WTC11 (cell line): ENCODE results near the gene EPGN. TPM values are rescaled to one million over a fixed set of nuclear protein-coding genes. Genes with fewer than 3 reads are reported as not detected.
A peak's percentile ranks its signal among the peaks of the same experiment; 100 is the strongest.

Source experiments
- ATAC-seq: fragments of 200-7000 bp; cut with Tn5 transposase; 2 replicates; pipeline ENCODE4 v1.10.0; 2021; ENCODE audit warnings: mild to moderate bottlenecking, moderate library complexity
- Bru-seq: library from RNA; stranded (reverse); fragments of 400-500 nt; gene quantifications from one replicate; lab custom pipeline; 2021; lab: Mats Ljungman, UMichigan
- CTCF ChIA-PET: fragments of 300-600 bp; sonication (Branson Sonifier 250); formaldehyde crosslinking; loops from one replicate; lab custom pipeline; 2021; ENCODE audit warnings: antibody characterized with exemption; lab: Charles Lee
- POLR2A ChIA-PET: fragments of 350-600 bp; sonication (Branson Sonifier 250); formaldehyde crosslinking; loops from one replicate; lab custom pipeline; 2021; ENCODE audit warnings: antibody characterized with exemption; lab: Charles Lee
- DNase-seq: peaks from one replicate; pipeline ENCODE4 v3.0.0; 2021; ENCODE audit warnings: low spot score
- H3K27ac Mint-ChIP-seq: 2 replicates; pipeline ENCODE4 v1.8.0; 2021; ENCODE audit warnings: mixed read lengths
- H3K27me3 Mint-ChIP-seq: 2 replicates; pipeline ENCODE4 v1.8.0; 2021; ENCODE audit warnings: low read depth, mild to moderate bottlenecking, moderate library complexity, mixed read lengths
- H3K36me3 Mint-ChIP-seq: 2 replicates; pipeline ENCODE4 v1.8.0; 2021; ENCODE audit warnings: mixed read lengths
- H3K4me1 Mint-ChIP-seq: 2 replicates; pipeline ENCODE4 v1.8.0; 2022; ENCODE audit warnings: mixed read lengths
- H3K4me3 Mint-ChIP-seq: 2 replicates; pipeline ENCODE4 v1.8.0; 2021; ENCODE audit warnings: mild to moderate bottlenecking, moderate library complexity, mixed read lengths
- H3K9me3 Mint-ChIP-seq: 2 replicates; pipeline ENCODE4 v1.8.0; 2021; ENCODE audit warnings: mixed read lengths
- E2F5 ChIP-seq: sonication (generic); formaldehyde crosslinking; IDR thresholded peaks from 2 replicates; pipeline ENCODE4 v1.8.1; 2022; ENCODE audit warnings: mild to moderate bottlenecking, moderate library complexity, missing genetic modification reagents
- ETV6 ChIP-seq: sonication (generic); formaldehyde crosslinking; IDR thresholded peaks from 2 replicates; pipeline ENCODE4 v1.8.1; 2022; ENCODE audit warnings: mild to moderate bottlenecking, missing genetic modification reagents
- FOXP4 ChIP-seq: sonication (generic); formaldehyde crosslinking; IDR thresholded peaks from 2 replicates; pipeline ENCODE4 v1.8.0; 2022; ENCODE audit warnings: mild to moderate bottlenecking, missing genetic modification reagents
- GRHL2 ChIP-seq: fragments of 250-450 bp; sonication (Bioruptor Pico); IDR thresholded peaks from 2 replicates; pipeline ENCODE4 v1.8.0; 2022; ENCODE audit warnings: mild to moderate bottlenecking, moderate library complexity; ENCODE audit not compliant: insufficient replicate concordance, severe bottlenecking
- GTF2I ChIP-seq: fragments of 250-450 bp; sonication (Bioruptor Pico); conservative IDR thresholded peaks from 2 replicates; pipeline ENCODE4 v1.4.0; 2021; ENCODE audit warnings: mild to moderate bottlenecking
- HMGXB4 ChIP-seq: sonication (generic); formaldehyde crosslinking; IDR thresholded peaks from 2 replicates; pipeline ENCODE4 v1.8.1; 2023; ENCODE audit warnings: mild to moderate bottlenecking, moderate library complexity, missing genetic modification reagents
- IRF2 ChIP-seq: sonication (generic); formaldehyde crosslinking; IDR thresholded peaks from 2 replicates; pipeline ENCODE4 v1.8.0; 2022; ENCODE audit warnings: low read depth, missing genetic modification reagents, borderline replicate concordance
- JUN ChIP-seq: sonication (generic); formaldehyde crosslinking; IDR thresholded peaks from 2 replicates; pipeline ENCODE4 v1.8.0; 2023; ENCODE audit warnings: mild to moderate bottlenecking, missing genetic modification reagents
- MXD4 ChIP-seq: fragments of 250-450 bp; sonication (Bioruptor Pico); IDR thresholded peaks from 2 replicates; pipeline ENCODE4 v1.8.0; 2021; ENCODE audit warnings: mild to moderate bottlenecking, moderate library complexity, borderline replicate concordance
- NFYB ChIP-seq: sonication (generic); formaldehyde crosslinking; conservative IDR thresholded peaks from 2 replicates; pipeline ENCODE4 v1.8.0; 2022; ENCODE audit warnings: low read depth, missing genetic modification reagents
- RELA ChIP-seq: sonication (generic); formaldehyde crosslinking; IDR thresholded peaks from 2 replicates; pipeline ENCODE4 v1.8.1; 2022; ENCODE audit warnings: missing genetic modification reagents, mild to moderate bottlenecking, borderline replicate concordance
- RORB ChIP-seq: fragments of 250-450 bp; sonication (Bioruptor Pico); IDR thresholded peaks from 2 replicates; pipeline ENCODE4 v1.9.0; 2021; ENCODE audit warnings: mild to moderate bottlenecking
- SMAD3 ChIP-seq: sonication (generic); formaldehyde crosslinking; IDR thresholded peaks from 2 replicates; pipeline ENCODE4 v1.8.0; 2022; ENCODE audit warnings: missing genetic modification reagents, mild to moderate bottlenecking, borderline replicate concordance
- SMAD4 ChIP-seq: sonication (generic); formaldehyde crosslinking; IDR thresholded peaks from 2 replicates; pipeline ENCODE4 v1.8.0; 2022; ENCODE audit warnings: mild to moderate bottlenecking, missing genetic modification reagents
- TCF7 ChIP-seq: sonication (generic); formaldehyde crosslinking; IDR thresholded peaks from 2 replicates; pipeline ENCODE4 v1.8.0; 2022; ENCODE audit warnings: mild to moderate bottlenecking, low read depth, missing genetic modification reagents, moderate library complexity
- ZNF232 ChIP-seq: sonication (generic); formaldehyde crosslinking; IDR thresholded peaks from 2 replicates; pipeline ENCODE4 v1.8.0; 2022; ENCODE audit warnings: mild to moderate bottlenecking, missing genetic modification reagents
- ZNF396 ChIP-seq: fragments of 250-450 bp; sonication (Bioruptor Pico); IDR thresholded peaks from 2 replicates; pipeline ENCODE4 v1.8.0; 2021; ENCODE audit warnings: mild to moderate bottlenecking, moderate library complexity, borderline replicate concordance
- ZSCAN18 ChIP-seq: fragments of 250-450 bp; sonication (Bioruptor Pico); IDR thresholded peaks from 2 replicates; pipeline ENCODE4 v2.1.2; 2022; ENCODE audit warnings: mild to moderate bottlenecking, moderate library complexity
- long read RNA-seq, 3 experiments: library from RNA in 1 of 3; library from capped mRNA in 1 of 3; library from polyadenylated mRNA in 1 of 3; unstranded in 2 of 3; stranded (forward) in 1 of 3; transcript quantifications; one replicate each; pipeline ENCODE4 v2.0.0, GENCODE V29; 2021
- total RNA-seq: library from RNA; stranded (reverse); gene quantifications from 3 replicates; pipeline ENCODE4 v1.2.3, GENCODE V29; 2021
- TF ChIP-seq, protein P1 (sequence below): sonication (generic); formaldehyde crosslinking; IDR thresholded peaks from 2 replicates; pipeline ENCODE4 v1.8.0; 2023; ENCODE audit warnings: missing genetic modification reagents
- TF ChIP-seq, protein P2 (sequence below): sonication (generic); formaldehyde crosslinking; IDR thresholded peaks from 2 replicates; pipeline ENCODE4 v1.8.1; 2022; ENCODE audit warnings: low read depth, missing genetic modification reagents, borderline replicate concordance
- TF ChIP-seq, protein P3 (sequence below): fragments of 250-450 bp; sonication (Bioruptor Pico); conservative IDR thresholded peaks from 2 replicates; pipeline ENCODE4 v1.9.0; 2021; ENCODE audit warnings: mild to moderate bottlenecking
- TF ChIP-seq, protein P4 (sequence below): fragments of 250-450 bp; sonication (Bioruptor Pico); IDR thresholded peaks from 2 replicates; pipeline ENCODE4 v1.9.0; 2021; ENCODE audit warnings: moderate library complexity, mild to moderate bottlenecking, inconsistent platforms, borderline replicate concordance

Gene EPGN
- not detected in 3 replicates for total RNA-seq
- percentile 29 among the genes with signal in this experiment for Bru-seq, nascent RNA
- long read RNA-seq, experiment 1, result 0 reads
- long read RNA-seq, experiment 2, result 0 reads
- long read RNA-seq, experiment 3, result 0 reads

GRCh38 chr4:74308215-74308614 lies at the start of gene EPGN:
Gene EPGN, plus strand, starts transcription at chr4:74308470. Its CDS starts 64 bp downstream, at chr4:74308534.
- ChIA-PET CTCF (interaction anchor here (2.4 to 4.7 kb wide), 2 partner anchors 80 to 119 kb away, joined by 12 to 26 read pairs; no protein-coding TSS in a partner anchor), POLR2A (no interaction called here)
- Mint-ChIP-seq H3K4me3 (no peak within 1 kb of the TSS), H3K27me3 (no peaks in the 10 kb centered on the region), H3K4me1 (no peaks in the 10 kb centered on the region), H3K36me3 (no peaks in the 10 kb centered on the region), H3K27ac (no peak within 1 kb of the TSS), H3K9me3 (no peaks in the 10 kb centered on the region)
- ATAC-seq, result no peak
- TF ChIP-seq ETV6 (CRISPR knock-in tag) (no peak), E2F5 (no peak), IRF2 (CRISPR knock-in tag) (no peak), SMAD4 (no peak), HMGXB4 (CRISPR knock-in tag) (no peak), FOXP4 (no peak)
- no peak for DNase-seq

DNA sequence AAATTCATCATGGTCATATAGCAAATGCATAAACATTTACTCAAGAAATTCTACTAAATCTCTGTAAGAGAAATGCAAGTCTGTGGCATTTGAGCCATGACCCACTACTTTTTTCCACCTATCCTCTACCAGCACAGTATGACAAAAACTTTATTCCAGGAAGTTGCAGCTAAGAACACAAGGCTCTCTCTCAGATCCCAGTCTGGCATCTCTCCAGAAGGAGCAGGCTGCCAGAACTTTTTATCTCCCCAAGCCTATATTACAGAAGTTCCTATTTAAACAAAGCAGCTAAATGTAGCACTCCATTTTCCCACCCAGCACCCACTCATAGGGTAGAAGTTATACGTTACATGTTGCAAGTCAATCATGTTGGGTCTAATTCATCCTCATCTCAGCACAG lies 49.3 kb upstream of the EPGN start:
- Mint-ChIP-seq H3K27ac (no peak overlapping the region), H3K4me1 (no peaks in the 10 kb centered on the region), H3K9me3 (no peaks in the 10 kb centered on the region), H3K4me3 (no peak overlapping the region), H3K36me3 (no peaks in the 10 kb centered on the region), H3K27me3 (no peaks in the 10 kb centered on the region)
- TF ChIP-seq RELA (no peak), TCF7 (no peak), MXD4 (no peak), GTF2I (CRISPR knock-in tag) (no peak), GRHL2 (no peak)
- TF ChIP-seq, protein P1, sequence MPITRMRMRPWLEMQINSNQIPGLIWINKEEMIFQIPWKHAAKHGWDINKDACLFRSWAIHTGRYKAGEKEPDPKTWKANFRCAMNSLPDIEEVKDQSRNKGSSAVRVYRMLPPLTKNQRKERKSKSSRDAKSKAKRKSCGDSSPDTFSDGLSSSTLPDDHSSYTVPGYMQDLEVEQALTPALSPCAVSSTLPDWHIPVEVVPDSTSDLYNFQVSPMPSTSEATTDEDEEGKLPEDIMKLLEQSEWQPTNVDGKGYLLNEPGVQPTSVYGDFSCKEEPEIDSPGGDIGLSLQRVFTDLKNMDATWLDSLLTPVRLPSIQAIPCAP (CRISPR knock-in tag), result no peak
- TF ChIP-seq, protein P2, sequence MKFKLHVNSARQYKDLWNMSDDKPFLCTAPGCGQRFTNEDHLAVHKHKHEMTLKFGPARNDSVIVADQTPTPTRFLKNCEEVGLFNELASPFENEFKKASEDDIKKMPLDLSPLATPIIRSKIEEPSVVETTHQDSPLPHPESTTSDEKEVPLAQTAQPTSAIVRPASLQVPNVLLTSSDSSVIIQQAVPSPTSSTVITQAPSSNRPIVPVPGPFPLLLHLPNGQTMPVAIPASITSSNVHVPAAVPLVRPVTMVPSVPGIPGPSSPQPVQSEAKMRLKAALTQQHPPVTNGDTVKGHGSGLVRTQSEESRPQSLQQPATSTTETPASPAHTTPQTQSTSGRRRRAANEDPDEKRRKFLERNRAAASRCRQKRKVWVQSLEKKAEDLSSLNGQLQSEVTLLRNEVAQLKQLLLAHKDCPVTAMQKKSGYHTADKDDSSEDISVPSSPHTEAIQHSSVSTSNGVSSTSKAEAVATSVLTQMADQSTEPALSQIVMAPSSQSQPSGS (CRISPR knock-in tag), result no peak
- CTCF ChIA-PET, result no interaction called here
- no peak for ATAC-seq
- POLR2A ChIA-PET, result no interaction called here
- DNase-seq, result no peak

DNA sequence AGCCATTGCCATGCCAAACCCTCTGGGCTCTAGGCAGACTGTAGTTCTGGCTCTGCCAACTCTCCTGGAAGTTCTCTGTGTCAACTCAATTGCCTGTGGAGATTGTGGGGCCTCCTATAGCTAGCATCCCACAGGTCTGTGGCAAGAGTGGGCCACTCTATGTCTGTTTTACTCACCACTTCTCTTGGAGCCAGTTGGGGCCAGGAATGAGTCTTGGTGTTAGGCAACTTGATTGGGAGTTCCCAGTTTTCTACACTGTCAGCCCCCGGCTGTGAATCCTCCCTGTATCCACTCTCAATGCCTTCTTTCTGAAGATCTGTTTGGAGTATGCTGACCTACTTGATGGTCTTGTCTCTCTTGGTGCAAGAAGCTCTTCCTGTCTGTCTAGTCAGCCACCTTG lies 48.2 kb upstream of the EPGN start:
- ChIA-PET CTCF (no interaction called here), POLR2A (no interaction called here)
- no peak overlapping the region for H3K27ac Mint-ChIP-seq
- no peaks in the 10 kb centered on the region for H3K36me3 Mint-ChIP-seq
- DNase-seq (no peak), ATAC-seq (no peak)
- no peaks in the 10 kb centered on the region for H3K4me1 Mint-ChIP-seq
- no peak overlapping the region for H3K4me3 Mint-ChIP-seq
- no peaks in the 10 kb centered on the region for H3K27me3 Mint-ChIP-seq
- H3K9me3 Mint-ChIP-seq, result no peaks in the 10 kb centered on the region
- TF ChIP-seq RORB (CRISPR knock-in tag), result no peak
- TF ChIP-seq SMAD3, result no peak
- TF ChIP-seq, protein P3, sequence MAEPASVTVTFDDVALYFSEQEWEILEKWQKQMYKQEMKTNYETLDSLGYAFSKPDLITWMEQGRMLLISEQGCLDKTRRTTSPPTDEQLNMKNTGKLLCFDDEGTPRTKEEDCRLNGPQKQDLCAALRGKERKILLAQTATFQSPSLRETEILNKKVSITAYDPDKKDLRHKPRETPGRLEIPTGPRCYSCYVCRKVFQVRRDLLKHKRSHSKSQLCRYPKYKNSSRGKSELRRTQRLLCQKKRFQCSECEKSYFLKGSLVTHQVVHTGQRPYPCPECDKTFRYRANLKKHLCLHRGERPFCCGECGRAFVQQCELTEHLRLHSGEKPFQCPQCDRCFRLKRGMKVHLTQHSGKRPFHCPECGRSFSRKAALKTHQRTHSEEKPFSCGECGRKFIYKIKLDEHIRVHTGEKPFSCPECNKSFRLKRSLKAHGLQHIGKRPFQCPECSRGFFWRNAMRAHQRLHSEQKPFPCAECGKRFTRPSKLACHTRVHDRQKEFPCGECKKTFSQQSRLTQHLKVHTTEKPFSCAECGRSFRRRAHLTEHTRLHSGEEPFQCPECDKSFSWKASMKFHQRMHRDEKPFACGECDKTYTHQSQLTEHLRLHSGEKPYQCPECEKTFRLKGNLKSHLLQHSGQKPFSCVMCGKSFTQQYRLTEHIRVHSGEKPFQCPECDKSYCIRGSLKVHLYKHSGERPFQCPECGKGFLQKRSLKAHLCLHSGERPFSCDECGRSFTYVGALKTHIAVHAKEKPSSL (CRISPR knock-in tag), result no peak
- no peak for TF ChIP-seq NFYB (CRISPR knock-in tag)
- no peak for TF ChIP-seq ZNF232 (CRISPR knock-in tag)
- TF ChIP-seq ZSCAN18 (CRISPR knock-in tag), result no peak
- no peak for TF ChIP-seq JUN
- TF ChIP-seq, protein P4, sequence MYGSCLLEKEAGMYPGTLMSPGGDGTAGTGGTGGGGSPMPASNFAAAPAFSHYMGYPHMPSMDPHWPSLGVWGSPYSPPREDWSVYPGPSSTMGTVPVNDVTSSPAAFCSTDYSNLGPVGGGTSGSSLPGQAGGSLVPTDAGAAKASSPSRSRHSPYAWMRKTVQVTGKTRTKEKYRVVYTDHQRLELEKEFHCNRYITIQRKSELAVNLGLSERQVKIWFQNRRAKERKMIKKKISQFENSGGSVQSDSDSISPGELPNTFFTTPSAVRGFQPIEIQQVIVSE (CRISPR knock-in tag), result no peak
- no peak for TF ChIP-seq ZNF396 (CRISPR knock-in tag)
